OCI-LY3 (cell line): ENCODE results near the gene RDH16.

Source experiments
- EZH2phosphoT487 ChIP-seq: fragments of 200-600 bp; shearing (Covaris generic); IDR thresholded peaks from 2 replicates; pipeline ENCODE4 v1.6.1; 2018; ENCODE audit warnings: antibody characterized with exemption, mixed run types, low read depth
- TF ChIP-seq, protein P1 (sequence below): fragments of 200-600, 300-600 bp; sonication (generic); IDR thresholded peaks from 2 replicates; pipeline ENCODE4 v1.5.1; 2014; ENCODE audit warnings: antibody characterized with exemption, low read length, low read depth

DNA sequence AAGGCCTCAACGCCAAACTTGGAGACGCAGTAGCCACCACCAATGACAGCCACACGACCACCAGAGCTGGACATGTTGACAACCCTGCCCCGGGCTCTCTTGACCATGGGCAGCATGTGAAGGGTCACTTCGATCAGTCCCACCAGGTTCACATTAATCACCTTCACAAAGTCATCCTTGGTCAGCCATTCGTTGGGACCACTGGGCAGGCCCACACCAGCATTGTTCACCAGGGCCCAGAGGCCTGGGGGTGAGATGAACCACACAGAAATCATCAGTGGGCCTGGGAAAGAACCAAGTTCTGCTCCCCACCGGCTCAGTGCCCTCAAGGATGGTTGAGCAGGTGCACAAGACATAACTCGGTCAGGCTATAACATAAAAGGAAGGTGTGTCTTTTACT, 27.2 kb downstream of the RDH16 start:
- TF ChIP-seq, protein P1, sequence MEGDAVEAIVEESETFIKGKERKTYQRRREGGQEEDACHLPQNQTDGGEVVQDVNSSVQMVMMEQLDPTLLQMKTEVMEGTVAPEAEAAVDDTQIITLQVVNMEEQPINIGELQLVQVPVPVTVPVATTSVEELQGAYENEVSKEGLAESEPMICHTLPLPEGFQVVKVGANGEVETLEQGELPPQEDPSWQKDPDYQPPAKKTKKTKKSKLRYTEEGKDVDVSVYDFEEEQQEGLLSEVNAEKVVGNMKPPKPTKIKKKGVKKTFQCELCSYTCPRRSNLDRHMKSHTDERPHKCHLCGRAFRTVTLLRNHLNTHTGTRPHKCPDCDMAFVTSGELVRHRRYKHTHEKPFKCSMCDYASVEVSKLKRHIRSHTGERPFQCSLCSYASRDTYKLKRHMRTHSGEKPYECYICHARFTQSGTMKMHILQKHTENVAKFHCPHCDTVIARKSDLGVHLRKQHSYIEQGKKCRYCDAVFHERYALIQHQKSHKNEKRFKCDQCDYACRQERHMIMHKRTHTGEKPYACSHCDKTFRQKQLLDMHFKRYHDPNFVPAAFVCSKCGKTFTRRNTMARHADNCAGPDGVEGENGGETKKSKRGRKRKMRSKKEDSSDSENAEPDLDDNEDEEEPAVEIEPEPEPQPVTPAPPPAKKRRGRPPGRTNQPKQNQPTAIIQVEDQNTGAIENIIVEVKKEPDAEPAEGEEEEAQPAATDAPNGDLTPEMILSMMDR = no peak
- TF ChIP-seq EZH2phosphoT487 = no peak
